ENCODE measurements around the gene CDKN2B-AS1.

Gene CDKN2B-AS1

GRCh38 chr9:21988056-21988990, 6.3 kb upstream of the CDKN2B-AS1 start:
- no peak for TF ChIP-seq CTCF (IDR thresholded peaks at IDR 0.05; ENCODE audit: insufficient read depth, low read length, poor library complexity, severe bottlenecking)
- Histone ChIP-seq H3K79me2 (ENCODE audit: insufficient read depth, low read length) (peaks cover 91% of the 10 kb centered on the region), H2AFZ (ENCODE audit: low read depth, low read length, severe bottlenecking) (no peak overlapping the region), H3K4me3 (ENCODE audit: insufficient read depth, low read length, poor library complexity, severe bottlenecking) (no peak overlapping the region), H3K27me3 (ENCODE audit: low read length) (no peaks in the 10 kb centered on the region), H4K20me1 (ENCODE audit: low read depth, low read length) (peaks cover 7% of the 10 kb centered on the region; the same call in 1 of the 2 replicates), H3K36me3 (ENCODE audit: low read length) (peaks cover 34% of the 10 kb centered on the region; the same call in 1 of the 2 replicates), H3K9me2 (replicated peaks; ENCODE audit: insufficient read depth, low read length) (no peaks in the 10 kb centered on the region), H3K9me3 (ENCODE audit: insufficient read depth, low read length) (no peaks in the 10 kb centered on the region), H3K9ac (ENCODE audit: low read length) (no peak overlapping the region), H3F3A (ENCODE audit: insufficient read depth) (peaks cover 4% of the 10 kb centered on the region; the same call in 1 of the 2 replicates), H3K4me2 (ENCODE audit: low read depth, low read length, poor library complexity, severe bottlenecking) (peak overlapping the region; percentile 37), H3K27ac (ENCODE audit: low read depth, low read length) (no peak overlapping the region)

- H3K4me3 ChIP-seq (ENCODE audit: insufficient read depth, low read length, poor library complexity, severe bottlenecking), result no peak overlapping the region
- no peak overlapping the region for H3K9ac ChIP-seq (ENCODE audit: low read length)
- peaks cover 4% of the 10 kb centered on the region for H3F3A ChIP-seq (ENCODE audit: insufficient read depth)
- H2AFZ ChIP-seq (ENCODE audit: low read depth, low read length, severe bottlenecking), result no peak overlapping the region
- TF ChIP-seq CTCF (IDR thresholded peaks at IDR 0.05; ENCODE audit: insufficient read depth, low read length, poor library complexity, severe bottlenecking), result no peak
- TF ChIP-seq EZH2phosphoT487 (conservative IDR thresholded peaks at IDR 0.05; ENCODE audit: low read length), result no peak
- H3K9me2 ChIP-seq (replicated peaks; ENCODE audit: insufficient read depth, low read length), result no peaks in the 10 kb centered on the region
- H4K20me1 ChIP-seq (ENCODE audit: low read depth, low read length), result peaks cover 7% of the 10 kb centered on the region; the same call in 1 of the 2 replicates
- H3K79me2 ChIP-seq (ENCODE audit: insufficient read depth, low read length), result peaks cover 82% of the 10 kb centered on the region
- H3K36me3 ChIP-seq (ENCODE audit: low read length), result peaks cover 34% of the 10 kb centered on the region; the same call in 1 of the 2 replicates
- no peak overlapping the region for H3K4me2 ChIP-seq (ENCODE audit: low read depth, low read length, poor library complexity, severe bottlenecking)
- no peak overlapping the region for H3K27ac ChIP-seq (ENCODE audit: low read depth, low read length)
- H3K27me3 ChIP-seq (ENCODE audit: low read length), result no peaks in the 10 kb centered on the region
- H3K9me3 ChIP-seq (ENCODE audit: insufficient read depth, low read length), result no peaks in the 10 kb centered on the region
These were observed 5.0 kb upstream of the CDKN2B-AS1 start for GRCh38 chr9:21989440-21990189.

GRCh38 chr9:21991072-21991959, 3.3 kb upstream of the CDKN2B-AS1 start:
- no peak overlapping the region for H3K27ac ChIP-seq (ENCODE audit: low read depth, low read length)
- no peak overlapping the region for H2AFZ ChIP-seq (ENCODE audit: low read depth, low read length, severe bottlenecking)
- peaks cover 79% of the 10 kb centered on the region for H3K79me2 ChIP-seq (ENCODE audit: insufficient read depth, low read length)
- peak overlapping the region; percentile 93 for H3K4me2 ChIP-seq (ENCODE audit: low read depth, low read length, poor library complexity, severe bottlenecking)
- no peaks in the 10 kb centered on the region for H3K9me2 ChIP-seq (replicated peaks; ENCODE audit: insufficient read depth, low read length)
- TF ChIP-seq CTCF (IDR thresholded peaks at IDR 0.05; ENCODE audit: insufficient read depth, low read length, poor library complexity, severe bottlenecking), result no peak
- no peak for TF ChIP-seq EZH2phosphoT487 (conservative IDR thresholded peaks at IDR 0.05; ENCODE audit: low read length)
- peaks cover 8% of the 10 kb centered on the region for H3F3A ChIP-seq (ENCODE audit: insufficient read depth)
- H3K4me3 ChIP-seq (ENCODE audit: insufficient read depth, low read length, poor library complexity, severe bottlenecking), result peak overlapping the region; percentile 87
- H3K9ac ChIP-seq (ENCODE audit: low read length), result peak overlapping the region; percentile 22
- no peaks in the 10 kb centered on the region for H3K27me3 ChIP-seq (ENCODE audit: low read length)
- H4K20me1 ChIP-seq (ENCODE audit: low read depth, low read length), result peaks cover 7% of the 10 kb centered on the region; the same call in 1 of the 2 replicates
- no peaks in the 10 kb centered on the region for H3K9me3 ChIP-seq (ENCODE audit: insufficient read depth, low read length)
- H3K36me3 ChIP-seq (ENCODE audit: low read length), result peaks cover 24% of the 10 kb centered on the region

Measured in SU-DHL-6 (cell line).